Esophagus squamous epithelium (tissue), 4 donors: ENCODE data around the gene CHEK2.

Experiments used
- CTCF ChIP-seq, 6 experiments: fragments of 450-650 bp in 4 of 6; fragments of 200-600 bp in 2 of 6; sonication (generic) in 2 of 6; IDR thresholded peaks; one replicate each; pipeline ENCODE4 v1.5.1; 2016 to 2019; ENCODE audit warnings: antibody characterized with exemption in 6 of 6, mild to moderate bottlenecking in 4 of 6, moderate library complexity in 4 of 6
- POLR2A ChIP-seq, 4 donors: fragments of 450-650 bp; IDR thresholded peaks; one replicate each; pipeline ENCODE4 v1.6.1; 2017; ENCODE audit warnings: antibody characterized with exemption in 4 of 4, mild to moderate bottlenecking in 4 of 4, moderate library complexity in 3 of 4

- TF ChIP-seq POLR2A (IDR thresholded peaks at IDR 0.05), result no peak
- no peak for TF ChIP-seq CTCF (IDR thresholded peaks at IDR 0.05)
These were observed 3.9 kb downstream of the CHEK2 start for GRCh38 chr22:28737701-28738100.
